ENCODE data around the gene TTC5.
"Not testable (repeated sequence)": the region's sequence is repeated elsewhere in the genome, so short reads cannot be mapped to it uniquely, and the experiment has no call there.

The TTC5 gene

GRCh38 chr14:20302042-20302755 lies 3.6 kb downstream of the TTC5 start:
- DNase-seq, result peak; percentile 49

GRCh38 chr14:20295067-20295466 lies 10.7 kb downstream of the TTC5 start:
- DNase-seq, result no peak

GRCh38 chr14:20294636-20295035 lies 11.1 kb downstream of the TTC5 start:
- no peak for DNase-seq

GRCh38 chr14:20281998-20282397 lies 23.8 kb downstream of the TTC5 start:
- not testable (repeated sequence) for DNase-seq

DNA sequence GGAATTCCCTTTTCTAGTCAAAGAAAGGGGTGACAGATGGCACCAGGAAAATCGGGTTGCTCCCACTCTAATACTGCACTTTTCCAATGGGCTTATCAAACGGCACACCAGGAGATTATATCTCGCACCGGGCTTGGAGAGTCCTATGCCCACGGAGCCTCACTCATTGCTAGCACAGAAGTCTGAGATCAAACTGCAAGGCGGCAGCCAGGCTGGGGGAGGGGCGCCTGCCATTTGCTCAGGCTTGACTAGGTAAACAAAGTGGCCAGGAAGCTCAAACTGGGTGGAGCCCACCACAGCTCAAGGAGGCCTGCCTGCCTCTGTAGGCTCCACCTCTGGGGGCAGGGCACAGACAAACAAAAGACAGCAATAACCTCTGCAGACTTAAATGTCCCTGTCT lies 25.5 kb downstream of the TTC5 start:
- DNase-seq, result not testable (repeated sequence)

DNA sequence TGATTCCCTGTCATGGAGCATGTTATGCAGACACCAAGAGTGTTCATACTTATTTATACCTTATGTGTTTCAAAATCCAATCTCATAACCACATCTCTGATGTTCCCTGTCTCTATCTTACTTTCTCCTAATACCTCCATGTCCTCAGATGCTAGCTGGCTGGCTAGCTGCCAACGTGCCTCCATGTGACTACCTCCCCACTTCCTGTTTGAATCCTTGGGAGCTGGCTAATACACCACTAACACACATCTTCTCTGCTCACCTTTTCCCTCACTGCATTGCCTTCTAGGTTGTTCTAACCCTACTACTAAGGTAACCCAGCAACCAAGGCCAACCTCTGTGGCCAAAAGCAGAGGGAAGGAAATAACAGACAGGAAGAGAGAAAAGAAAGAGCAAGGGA lies 27.3 kb downstream of the TTC5 start:
- peak; percentile 26 for DNase-seq

DNA sequence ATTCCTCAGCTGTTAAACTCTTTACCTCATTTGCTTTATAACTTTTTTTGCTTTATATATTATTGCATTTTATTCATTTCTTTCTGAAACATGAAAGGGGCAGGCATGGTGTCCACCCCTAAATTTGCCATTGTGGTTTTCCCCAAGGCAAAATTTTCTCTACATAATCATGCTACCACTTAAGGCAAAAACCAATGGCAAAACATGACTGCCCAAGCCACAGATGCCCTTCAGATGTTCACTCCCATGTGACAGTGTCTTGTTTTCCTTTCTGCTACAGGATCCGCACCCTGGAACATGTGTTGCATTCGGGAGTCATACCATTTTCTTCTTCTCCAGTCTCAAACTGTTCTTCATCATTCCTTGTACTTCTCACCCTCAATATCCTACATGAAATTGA lies 28.3 kb downstream of the TTC5 start:
- DNase-seq, result no peak

GRCh38 chr14:20274062-20274461 lies 31.7 kb downstream of the TTC5 start:
- no peak for DNase-seq

DNA sequence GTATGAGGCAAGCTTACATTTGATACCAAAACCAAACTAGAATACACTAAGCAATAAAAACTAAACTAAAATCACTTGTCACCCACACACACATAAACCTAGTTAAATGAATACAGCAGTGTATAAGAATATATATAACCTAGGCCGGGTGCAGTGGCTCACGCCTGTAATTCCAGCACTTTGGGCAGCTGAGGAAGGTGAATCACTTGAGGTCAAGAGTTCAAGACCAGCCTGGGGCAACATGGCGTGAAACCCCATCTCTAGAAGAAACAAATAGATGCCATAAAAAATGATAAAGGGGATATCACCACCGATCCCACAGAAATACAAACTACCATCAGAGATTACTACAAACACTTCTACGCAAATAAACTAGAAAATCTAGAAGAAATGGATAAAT lies 41.4 kb downstream of the TTC5 start:
- peak; percentile 54 for DNase-seq

GRCh38 chr14:20262642-20263128 lies 43.1 kb downstream of the TTC5 start:
- DNase-seq, result peak; percentile 93

DNA sequence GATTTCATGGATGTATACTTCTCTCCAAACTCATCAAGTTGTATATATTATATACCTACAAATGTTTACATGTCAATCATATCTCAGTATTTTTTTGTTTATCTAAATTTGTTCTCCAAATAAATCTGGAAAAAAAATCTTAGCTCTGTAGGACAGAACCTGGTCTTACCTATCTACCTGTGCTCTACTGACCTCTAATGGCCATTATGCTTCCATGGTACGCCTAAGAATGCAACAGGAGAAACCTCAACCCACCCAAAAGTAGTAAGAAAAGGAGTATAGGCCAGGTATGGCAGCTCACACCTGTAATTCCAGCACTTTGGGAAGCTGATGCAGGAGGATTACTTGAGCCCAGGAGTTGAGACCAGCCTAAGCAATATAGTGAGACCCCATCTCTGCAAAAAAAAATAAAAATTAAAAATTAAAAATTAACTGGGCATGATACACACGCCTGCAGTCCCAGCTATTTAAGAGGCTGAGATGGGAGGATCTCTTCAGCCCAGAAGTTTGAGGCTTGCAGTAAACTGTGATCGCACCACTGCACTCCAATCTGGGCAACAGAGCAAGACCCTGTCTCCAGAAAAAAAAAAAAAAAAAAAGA lies 58.0 kb downstream of the TTC5 start:
- DNase-seq, result no peak

Measured in EL (cell line).